ENCODE measurements around the gene EPHA3. TPM values are rescaled to one million over a fixed set of nuclear protein-coding genes. Genes with fewer than 3 reads are reported as not detected.

The EPHA3 gene
- total RNA-seq, 4 donors from 2014 or later: 0.85 to 1.4 (median 0.96) TPM

DNA sequence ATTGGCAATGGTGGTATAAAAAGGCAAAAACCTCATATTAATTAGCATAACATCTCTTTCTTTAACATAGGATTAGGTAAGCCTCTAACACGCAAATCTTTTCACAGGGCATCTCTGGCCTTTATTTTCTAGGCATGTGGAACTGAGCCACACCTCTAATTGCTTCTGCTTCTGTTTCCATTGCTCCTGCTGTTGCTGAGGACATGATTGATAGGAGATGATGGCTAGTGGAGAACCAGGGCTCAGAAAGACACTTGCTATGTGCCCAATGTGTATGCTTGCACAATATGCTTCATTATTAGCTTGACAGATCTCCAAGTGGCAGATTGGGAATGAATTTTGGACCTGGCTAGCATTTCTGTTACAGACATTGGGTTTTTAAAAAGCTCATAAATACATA is 114.5 kb downstream of the EPHA3 start:
- H3K4me1 ChIP-seq: no peaks in the 10 kb centered on the region
- 78% methylated on average over 1 of the region's 1 CpG for WGBS
- no peak for DNase-seq (ENCODE audit: low spot score in 2 of 2)
- no peaks in the 10 kb centered on the region for H3K9me3 ChIP-seq
- H3K36me3 ChIP-seq: no peaks in the 10 kb centered on the region
- TF ChIP-seq EP300 (IDR thresholded peaks at IDR 0.05) (no peak), POLR2AphosphoS5 (IDR thresholded peaks at IDR 0.05) (no peak), POLR2A (IDR thresholded peaks at IDR 0.05) (no peak)
- TF ChIP-seq, protein P1, sequence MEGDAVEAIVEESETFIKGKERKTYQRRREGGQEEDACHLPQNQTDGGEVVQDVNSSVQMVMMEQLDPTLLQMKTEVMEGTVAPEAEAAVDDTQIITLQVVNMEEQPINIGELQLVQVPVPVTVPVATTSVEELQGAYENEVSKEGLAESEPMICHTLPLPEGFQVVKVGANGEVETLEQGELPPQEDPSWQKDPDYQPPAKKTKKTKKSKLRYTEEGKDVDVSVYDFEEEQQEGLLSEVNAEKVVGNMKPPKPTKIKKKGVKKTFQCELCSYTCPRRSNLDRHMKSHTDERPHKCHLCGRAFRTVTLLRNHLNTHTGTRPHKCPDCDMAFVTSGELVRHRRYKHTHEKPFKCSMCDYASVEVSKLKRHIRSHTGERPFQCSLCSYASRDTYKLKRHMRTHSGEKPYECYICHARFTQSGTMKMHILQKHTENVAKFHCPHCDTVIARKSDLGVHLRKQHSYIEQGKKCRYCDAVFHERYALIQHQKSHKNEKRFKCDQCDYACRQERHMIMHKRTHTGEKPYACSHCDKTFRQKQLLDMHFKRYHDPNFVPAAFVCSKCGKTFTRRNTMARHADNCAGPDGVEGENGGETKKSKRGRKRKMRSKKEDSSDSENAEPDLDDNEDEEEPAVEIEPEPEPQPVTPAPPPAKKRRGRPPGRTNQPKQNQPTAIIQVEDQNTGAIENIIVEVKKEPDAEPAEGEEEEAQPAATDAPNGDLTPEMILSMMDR (IDR thresholded peaks at IDR 0.05): no peak
- no peaks in the 10 kb centered on the region for H3K27me3 ChIP-seq
- H3K27ac ChIP-seq: no peak overlapping the region
- H3K4me3 ChIP-seq: no peak overlapping the region

GRCh38 chr3:89223188-89223587 is 115.8 kb downstream of the EPHA3 start:
- WGBS: 53% methylated on average over 6 of the region's 6 CpGs
- no peaks in the 10 kb centered on the region for H3K27me3 ChIP-seq
- DNase-seq (ENCODE audit: low spot score in 2 of 2): no peak
- H3K36me3 ChIP-seq: no peaks in the 10 kb centered on the region
- no peaks in the 10 kb centered on the region for H3K9me3 ChIP-seq
- no peak overlapping the region for H3K27ac ChIP-seq
- no peaks in the 10 kb centered on the region for H3K4me1 ChIP-seq
- H3K4me3 ChIP-seq: no peak overlapping the region
- no peak for TF ChIP-seq POLR2A (IDR thresholded peaks at IDR 0.05)
- TF ChIP-seq, protein P1 (IDR thresholded peaks at IDR 0.05): no peak
- no peak for TF ChIP-seq POLR2AphosphoS5 (IDR thresholded peaks at IDR 0.05)
- TF ChIP-seq EP300 (IDR thresholded peaks at IDR 0.05): no peak

GRCh38 chr3:89227218-89227617 is 119.8 kb downstream of the EPHA3 start:
- TF ChIP-seq POLR2A (IDR thresholded peaks at IDR 0.05) (no peak), POLR2AphosphoS5 (IDR thresholded peaks at IDR 0.05) (no peak), EP300 (IDR thresholded peaks at IDR 0.05) (no peak)
- TF ChIP-seq, protein P1 (IDR thresholded peaks at IDR 0.05): no peak
- Histone ChIP-seq H3K4me1 (no peaks in the 10 kb centered on the region), H3K27me3 (no peaks in the 10 kb centered on the region), H3K4me3 (no peak overlapping the region), H3K36me3 (no peaks in the 10 kb centered on the region), H3K27ac (no peak overlapping the region), H3K9me3 (no peaks in the 10 kb centered on the region)
- no peak for DNase-seq (ENCODE audit: low spot score in 2 of 2)
- 78% methylated on average over 5 of the region's 5 CpGs for WGBS

DNA sequence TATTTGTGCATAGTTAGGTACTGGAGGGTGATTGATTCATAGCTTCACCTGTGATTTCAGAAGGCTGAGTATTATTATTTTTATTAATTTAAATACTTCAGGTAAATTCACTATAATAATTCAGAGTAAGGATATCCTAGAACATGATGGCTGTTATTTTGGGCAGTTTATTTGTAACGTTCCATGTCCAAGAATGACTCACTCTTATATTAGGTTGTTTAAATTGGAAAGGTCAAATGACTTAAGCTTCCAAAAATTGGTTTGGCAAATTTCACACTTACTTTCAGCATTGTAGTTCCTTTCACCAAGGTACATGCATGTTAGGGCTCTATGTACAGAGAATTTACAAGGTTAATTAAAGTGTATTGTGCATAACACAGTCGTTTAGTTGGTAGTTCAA is 120.2 kb downstream of the EPHA3 start:
- H3K27ac ChIP-seq: no peak overlapping the region
- no peak for DNase-seq (ENCODE audit: low spot score in 2 of 2)
- 33% methylated on average over 2 of the region's 2 CpGs for WGBS

DNA sequence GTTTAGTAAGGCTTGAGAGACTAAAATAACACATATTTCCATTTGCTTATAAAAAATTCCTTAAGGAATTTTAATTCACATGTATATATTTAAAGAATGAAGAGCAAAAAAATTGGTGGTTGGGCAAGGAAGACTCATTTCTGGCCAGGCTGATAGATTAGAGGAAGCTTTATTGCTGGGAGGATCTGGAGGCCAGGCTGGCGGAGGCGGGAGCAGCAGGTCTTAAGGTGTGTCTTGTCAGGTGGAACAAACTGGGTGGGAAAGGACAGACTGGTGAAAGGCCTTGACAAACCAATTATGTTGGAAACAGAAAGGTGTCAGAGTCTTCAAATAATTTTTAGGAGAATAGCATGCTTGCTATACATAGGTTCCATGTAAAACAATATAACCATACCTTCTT is 124.7 kb downstream of the EPHA3 start:
- no peak overlapping the region for H3K27ac ChIP-seq
- H3K4me3 ChIP-seq: no peak overlapping the region
- WGBS: 93% methylated on average over 2 of the region's 2 CpGs
- TF ChIP-seq POLR2AphosphoS5 (IDR thresholded peaks at IDR 0.05) (no peak), POLR2A (IDR thresholded peaks at IDR 0.05) (no peak), EP300 (IDR thresholded peaks at IDR 0.05) (no peak)
- TF ChIP-seq, protein P1 (IDR thresholded peaks at IDR 0.05): no peak
- no peaks in the 10 kb centered on the region for H3K27me3 ChIP-seq
- no peaks in the 10 kb centered on the region for H3K4me1 ChIP-seq
- no peaks in the 10 kb centered on the region for H3K36me3 ChIP-seq
- DNase-seq (ENCODE audit: low spot score in 2 of 2): no peak
- no peaks in the 10 kb centered on the region for H3K9me3 ChIP-seq

More for the DNA sequence above, 120.2 kb downstream of the EPHA3 start:
- H3K36me3 ChIP-seq: no peaks in the 10 kb centered on the region
- H3K4me1 ChIP-seq: no peaks in the 10 kb centered on the region
- H3K9me3 ChIP-seq: no peaks in the 10 kb centered on the region
- H3K27me3 ChIP-seq: no peaks in the 10 kb centered on the region
- no peak overlapping the region for H3K4me3 ChIP-seq
- no peak for TF ChIP-seq POLR2A (IDR thresholded peaks at IDR 0.05)
- TF ChIP-seq, protein P1 (IDR thresholded peaks at IDR 0.05): no peak
- no peak for TF ChIP-seq EP300 (IDR thresholded peaks at IDR 0.05)
- no peak for TF ChIP-seq POLR2AphosphoS5 (IDR thresholded peaks at IDR 0.05)

Data from suprapubic skin (tissue), 4 donors.